ENCODE results near the gene NCOA4. TPM values are rescaled to one million over a fixed set of nuclear protein-coding genes. Genes with fewer than 3 reads are reported as not detected.

The NCOA4 gene
- total RNA-seq, 1 experiment from 2014 or later = 69.4 TPM

DNA sequence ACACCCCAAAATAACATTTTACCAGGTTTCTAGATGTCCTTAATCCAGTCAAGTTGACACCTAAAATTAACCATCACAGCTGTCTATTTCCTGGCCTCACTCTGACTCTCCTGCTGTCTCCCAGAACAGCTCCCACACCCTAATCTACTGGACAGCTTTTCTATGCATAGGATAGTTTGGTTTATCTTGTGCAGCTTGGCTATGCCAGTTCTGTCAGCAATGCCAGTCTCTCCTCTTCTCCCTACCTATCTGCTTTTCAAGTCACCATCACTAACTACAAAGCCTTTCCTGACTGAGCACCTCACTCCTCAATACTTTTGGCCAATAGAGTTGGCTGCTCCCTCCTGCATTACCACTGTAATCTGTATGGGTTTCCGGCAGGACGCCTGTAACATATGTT is 5.0 kb downstream of the NCOA4 start (continued):
- TF ChIP-seq ZNF425 (CRISPR knock-in tag; conservative IDR thresholded peaks at IDR 0.05) (no peak), ATF6 (CRISPR knock-in tag; IDR thresholded peaks at IDR 0.05) (no peak), TEAD4 (CRISPR knock-in tag; IDR thresholded peaks at IDR 0.05) (no peak)

- Mint-ChIP-seq H3K27me3 (ENCODE audit: low read depth) (no peaks in the 10 kb centered on the region), H3K27ac (no peak overlapping the region), H3K9me3 (no peaks in the 10 kb centered on the region), H3K4me3 (no peak overlapping the region), H3K4me1 (peaks cover 47% of the 10 kb centered on the region), H3K36me3 (no peaks in the 10 kb centered on the region)
- ATAC-seq (no peak), DNase-seq (ENCODE audit: low spot score) (no peak)
- TF ChIP-seq ZBTB43 (CRISPR knock-in tag; IDR thresholded peaks at IDR 0.05) = no peak
- TF ChIP-seq, protein P1, sequence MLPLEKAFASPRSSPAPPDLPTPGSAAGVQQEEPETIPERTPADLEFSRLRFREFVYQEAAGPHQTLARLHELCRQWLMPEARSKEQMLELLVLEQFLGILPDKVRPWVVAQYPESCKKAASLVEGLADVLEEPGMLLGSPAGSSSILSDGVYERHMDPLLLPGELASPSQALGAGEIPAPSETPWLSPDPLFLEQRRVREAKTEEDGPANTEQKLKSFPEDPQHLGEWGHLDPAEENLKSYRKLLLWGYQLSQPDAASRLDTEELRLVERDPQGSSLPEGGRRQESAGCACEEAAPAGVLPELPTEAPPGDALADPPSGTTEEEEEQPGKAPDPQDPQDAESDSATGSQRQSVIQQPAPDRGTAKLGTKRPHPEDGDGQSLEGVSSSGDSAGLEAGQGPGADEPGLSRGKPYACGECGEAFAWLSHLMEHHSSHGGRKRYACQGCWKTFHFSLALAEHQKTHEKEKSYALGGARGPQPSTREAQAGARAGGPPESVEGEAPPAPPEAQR (CRISPR knock-in tag; IDR thresholded peaks at IDR 0.05) = no peak
- no peak for TF ChIP-seq HMGXB4 (CRISPR knock-in tag; IDR thresholded peaks at IDR 0.05)
- no peak for TF ChIP-seq AR (CRISPR knock-in tag; IDR thresholded peaks at IDR 0.05)
- TF ChIP-seq, protein P2, sequence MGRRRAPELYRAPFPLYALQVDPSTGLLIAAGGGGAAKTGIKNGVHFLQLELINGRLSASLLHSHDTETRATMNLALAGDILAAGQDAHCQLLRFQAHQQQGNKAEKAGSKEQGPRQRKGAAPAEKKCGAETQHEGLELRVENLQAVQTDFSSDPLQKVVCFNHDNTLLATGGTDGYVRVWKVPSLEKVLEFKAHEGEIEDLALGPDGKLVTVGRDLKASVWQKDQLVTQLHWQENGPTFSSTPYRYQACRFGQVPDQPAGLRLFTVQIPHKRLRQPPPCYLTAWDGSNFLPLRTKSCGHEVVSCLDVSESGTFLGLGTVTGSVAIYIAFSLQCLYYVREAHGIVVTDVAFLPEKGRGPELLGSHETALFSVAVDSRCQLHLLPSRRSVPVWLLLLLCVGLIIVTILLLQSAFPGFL (CRISPR knock-in tag; IDR thresholded peaks at IDR 0.05; ENCODE audit: borderline replicate concordance) = no peak
- no peak for TF ChIP-seq TEAD4 (CRISPR knock-in tag; IDR thresholded peaks at IDR 0.05)
- TF ChIP-seq E2F5 (CRISPR knock-in tag; IDR thresholded peaks at IDR 0.05) = no peak
- no peak for TF ChIP-seq NFATC4 (CRISPR knock-in tag; IDR thresholded peaks at IDR 0.05)
- ChIA-PET POLR2A (interaction anchor here (0.5 to 0.6 kb wide), 2 partner anchors 32 to 35 kb away, joined by 4 read pairs; no protein-coding TSS in a partner anchor), CTCF (interaction anchor here (0.6 kb wide), 1 partner anchor 150 kb away, joined by 3 read pairs; no protein-coding TSS in a partner anchor)
Observed at GRCh38 chr10:46024948-46025347, 5.5 kb downstream of the NCOA4 start.

Data from WTC11 (cell line).